MG63 (cell line): ENCODE data around the gene CD44. TPM values are rescaled to one million over a fixed set of nuclear protein-coding genes. Genes with fewer than 3 reads are reported as not detected.

Experiments used
- DNase-seq: peaks from one replicate; pipeline ENCODE4 v3.0.0-alpha.2; 2020
- H3K27me3 ChIP-seq: fragments of 250-450 bp; sonication (Bioruptor Pico); 2 replicates; pipeline ENCODE4 v1.5.1; 2020; ENCODE audit warnings: mild to moderate bottlenecking, moderate library complexity
- H3K36me3 ChIP-seq: fragments of 250-450 bp; sonication (Bioruptor Pico); 2 replicates; pipeline ENCODE4 v1.5.1; 2020; ENCODE audit warnings: mild to moderate bottlenecking, moderate library complexity
- H3K4me3 ChIP-seq: fragments of 250-450 bp; sonication (Bioruptor Pico); 2 replicates; pipeline ENCODE4 v1.5.1; 2020; ENCODE audit warnings: mild to moderate bottlenecking, moderate library complexity
- H3K9me3 ChIP-seq: fragments of 250-450 bp; sonication (Bioruptor Pico); 2 replicates; pipeline ENCODE4 v1.5.1; 2020; ENCODE audit warnings: mild to moderate bottlenecking, moderate library complexity
- total RNA-seq: library from RNA; depleted of rRNA; stranded (reverse); fragments of >200 nt; shearing (Covaris generic); gene quantifications from 2 replicates; pipeline ENCODE4 v1.2.3, GENCODE V29; 2014; ENCODE audit warnings: low replicate concordance

The CD44 gene
- total RNA-seq, 1 experiment from 2014 or later, result 1,423 TPM

DNA sequence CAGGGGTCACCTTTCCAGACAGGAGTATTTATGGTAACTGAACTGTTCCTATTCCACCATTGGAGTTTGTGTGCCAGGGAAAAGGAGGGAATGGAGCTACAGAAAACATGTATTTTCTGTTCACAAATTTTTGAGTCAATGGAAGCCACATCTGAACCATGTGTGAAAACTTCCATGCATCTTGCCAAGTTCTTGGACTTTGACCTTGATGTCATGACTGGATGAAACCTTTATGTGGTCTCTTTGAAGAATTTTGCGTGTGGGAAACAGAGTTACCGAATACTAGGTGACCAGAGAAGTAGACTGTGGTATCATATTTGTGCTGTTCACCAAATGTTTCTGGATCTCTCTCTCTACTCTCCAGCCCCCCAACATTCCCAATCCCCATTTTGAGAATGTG is 104.8 kb downstream of the CD44 start:
- Histone ChIP-seq H3K36me3 (no peaks in the 10 kb centered on the region), H3K9me3 (peaks cover 1% of the 10 kb centered on the region; the same call in 1 of the 2 replicates), H3K4me3 (no peak overlapping the region), H3K27me3 (no peaks in the 10 kb centered on the region)
- no peak for DNase-seq

DNA sequence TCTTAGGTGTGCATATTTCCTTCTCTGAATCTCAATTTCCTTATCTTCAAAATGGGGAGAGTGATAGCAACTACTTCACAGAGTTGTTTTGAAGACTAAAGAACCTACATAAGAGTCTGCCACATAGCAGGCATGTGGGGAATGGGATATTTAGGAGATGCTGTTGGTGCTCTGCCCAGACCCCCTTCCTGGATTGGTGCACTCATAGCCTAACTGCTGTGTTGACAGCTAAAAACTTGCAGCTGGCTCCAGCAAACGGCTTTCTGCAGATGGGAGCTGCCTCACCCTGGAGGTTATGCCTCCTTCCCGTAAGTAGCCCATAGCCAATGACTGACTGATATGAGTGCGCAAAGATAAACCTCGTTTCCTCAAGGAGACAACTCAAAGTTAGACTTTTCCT is 106.1 kb downstream of the CD44 start:
- no peaks in the 10 kb centered on the region for H3K36me3 ChIP-seq
- H3K9me3 ChIP-seq, result peaks cover 3% of the 10 kb centered on the region; the same call in 1 of the 2 replicates
- H3K4me3 ChIP-seq, result no peak overlapping the region
- H3K27me3 ChIP-seq, result no peaks in the 10 kb centered on the region
- no peak for DNase-seq

DNA sequence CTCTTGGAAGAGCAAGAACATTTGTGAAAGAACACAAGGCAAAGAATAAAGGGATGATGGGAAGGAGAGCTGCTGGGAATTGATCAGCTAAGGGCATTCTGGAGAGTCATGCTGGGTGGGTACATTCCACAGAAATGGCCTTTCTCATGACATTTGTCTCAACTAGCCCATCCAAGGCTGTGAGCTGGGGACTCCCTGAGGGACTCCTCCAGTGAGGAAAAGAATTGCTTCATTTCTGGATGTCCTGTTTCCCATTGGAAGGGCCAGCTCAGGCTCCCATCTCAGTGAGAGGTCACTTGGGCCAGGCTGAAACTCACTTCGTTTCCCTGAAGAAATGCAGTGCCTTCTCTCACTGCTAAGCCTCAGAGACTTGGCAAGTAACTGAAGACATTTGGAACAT is 106.8 kb downstream of the CD44 start:
- Histone ChIP-seq H3K27me3 (no peaks in the 10 kb centered on the region), H3K4me3 (no peak overlapping the region), H3K9me3 (peaks cover 3% of the 10 kb centered on the region; the same call in 1 of the 2 replicates), H3K36me3 (no peaks in the 10 kb centered on the region)
- no peak for DNase-seq

DNA sequence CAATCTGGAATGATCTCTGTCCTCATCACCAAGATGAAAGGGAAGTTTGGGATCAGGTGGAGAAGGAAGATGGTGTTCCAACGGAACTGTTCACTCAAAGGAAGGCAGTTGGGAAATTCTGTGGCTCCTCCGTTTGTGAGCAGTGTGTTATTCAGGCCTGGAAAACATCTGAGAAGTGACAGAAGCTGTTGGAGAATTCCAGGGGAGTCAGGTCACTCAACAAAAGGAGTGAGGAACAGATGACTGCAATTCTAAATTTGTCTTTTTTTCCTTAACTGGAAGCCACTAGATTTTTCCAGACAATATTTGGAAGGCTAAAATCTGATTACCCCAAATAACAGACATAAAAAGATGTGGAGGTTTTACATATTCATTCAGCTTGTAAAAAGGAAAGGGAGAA is 107.8 kb downstream of the CD44 start:
- no peak for DNase-seq

DNA sequence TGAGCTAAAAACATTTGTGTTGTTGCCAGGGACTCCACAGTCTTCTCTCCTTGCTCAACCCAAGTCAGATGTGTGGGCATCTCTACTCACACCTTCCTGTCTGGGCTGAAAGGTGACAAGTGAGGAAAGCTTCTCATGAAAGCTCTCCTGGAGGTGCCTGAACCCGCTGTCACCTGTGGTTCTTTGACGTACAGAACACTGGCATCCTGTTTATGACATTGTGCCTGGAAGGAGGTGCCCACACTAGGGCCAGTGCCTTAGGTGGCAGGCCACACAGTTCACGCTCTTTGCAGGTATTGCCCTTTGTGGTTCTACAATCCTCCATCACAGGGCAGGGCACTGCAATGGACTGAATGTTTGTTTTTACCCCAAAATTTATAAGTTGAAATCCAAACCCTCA is 108.5 kb downstream of the CD44 start:
- Histone ChIP-seq H3K9me3 (peaks cover 3% of the 10 kb centered on the region; the same call in 1 of the 2 replicates), H3K27me3 (no peaks in the 10 kb centered on the region), H3K36me3 (no peaks in the 10 kb centered on the region), H3K4me3 (no peak overlapping the region)
- no peak for DNase-seq

More for the DNA sequence above, 107.8 kb downstream of the CD44 start:
- Histone ChIP-seq H3K4me3 (no peak overlapping the region), H3K36me3 (no peaks in the 10 kb centered on the region), H3K27me3 (no peaks in the 10 kb centered on the region), H3K9me3 (peaks cover 3% of the 10 kb centered on the region; the same call in 1 of the 2 replicates)

DNA sequence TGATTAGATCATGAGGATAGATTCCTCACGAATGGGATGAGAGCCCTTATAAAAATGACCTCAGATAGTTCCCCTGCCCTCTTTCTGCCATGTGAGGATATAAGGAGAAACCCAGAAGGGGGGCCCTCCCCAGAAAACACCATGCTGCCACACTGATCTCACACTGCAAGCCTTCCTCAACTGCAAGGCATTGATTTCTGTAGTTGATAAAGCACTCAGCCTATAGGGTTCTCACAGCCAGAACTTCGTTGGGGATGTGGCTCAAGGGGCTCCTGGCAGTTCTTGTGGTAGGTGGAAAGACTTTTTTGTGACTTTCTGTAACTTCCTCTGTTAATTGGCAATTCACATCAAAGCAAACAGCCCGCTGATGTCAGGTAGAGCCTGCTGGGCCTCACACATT is 108.9 kb downstream of the CD44 start:
- no peak for DNase-seq
- Histone ChIP-seq H3K27me3 (no peaks in the 10 kb centered on the region), H3K9me3 (peaks cover 3% of the 10 kb centered on the region; the same call in 1 of the 2 replicates), H3K36me3 (no peaks in the 10 kb centered on the region), H3K4me3 (no peak overlapping the region)

DNA sequence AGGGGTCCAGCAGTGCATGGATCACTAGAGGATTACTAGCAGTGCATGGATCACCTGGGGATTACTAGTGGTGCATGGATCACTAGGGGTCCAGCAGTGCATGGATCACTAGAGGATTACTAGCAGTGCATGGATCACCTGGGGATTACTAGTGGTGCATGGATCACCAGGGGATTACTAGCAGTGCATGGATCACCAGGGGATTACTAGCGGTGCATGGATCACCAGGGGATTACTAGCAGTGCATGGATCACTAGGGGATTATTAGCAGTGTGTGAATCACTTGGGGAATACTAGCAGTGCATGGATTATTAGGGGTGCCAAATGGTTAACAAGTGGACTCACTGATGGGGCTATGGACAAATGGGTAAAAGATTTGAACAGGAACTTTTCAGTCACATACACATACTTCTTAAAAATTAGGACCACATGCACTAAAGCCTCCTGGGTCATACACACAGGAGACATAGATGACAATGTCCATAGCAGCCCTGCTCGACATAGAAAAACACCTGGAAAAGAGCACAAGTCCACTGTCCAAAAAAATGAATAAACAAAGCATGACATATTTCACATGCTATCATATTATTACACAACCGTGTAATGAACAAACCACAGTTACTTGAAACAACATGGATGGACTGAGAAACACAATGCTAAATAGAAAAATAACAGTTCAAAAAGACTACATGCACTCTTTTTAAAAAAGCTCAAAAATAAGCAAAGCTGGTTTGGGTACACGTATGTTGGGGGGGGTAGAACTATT is 109.8 kb downstream of the CD44 start:
- no peaks in the 10 kb centered on the region for H3K36me3 ChIP-seq
- peaks cover 3% of the 10 kb centered on the region; the same call in 1 of the 2 replicates for H3K9me3 ChIP-seq
- H3K4me3 ChIP-seq, result no peak overlapping the region
- no peaks in the 10 kb centered on the region for H3K27me3 ChIP-seq
- no peak for DNase-seq

DNA sequence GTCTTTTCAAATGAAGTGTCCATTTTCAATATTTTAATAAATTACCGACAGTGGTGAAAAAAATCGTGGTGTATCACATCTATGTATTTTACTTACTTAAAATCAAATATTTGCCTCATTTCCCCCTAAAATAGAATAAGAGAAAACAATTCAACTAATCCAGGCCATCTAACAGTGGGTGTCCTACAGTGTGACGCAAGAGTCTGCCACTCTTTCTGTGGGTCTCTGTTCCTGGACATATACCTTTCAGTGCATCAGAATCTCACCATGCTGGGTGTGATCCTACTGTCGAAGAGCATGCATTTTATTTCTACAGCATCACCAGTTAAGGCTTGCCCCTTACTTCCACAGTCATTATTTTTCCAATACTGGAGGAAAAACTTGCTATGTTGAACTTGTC is 111.2 kb downstream of the CD44 start:
- H3K4me3 ChIP-seq, result no peak overlapping the region
- DNase-seq, result no peak
- no peaks in the 10 kb centered on the region for H3K36me3 ChIP-seq
- H3K27me3 ChIP-seq, result no peaks in the 10 kb centered on the region
- H3K9me3 ChIP-seq, result peaks cover 3% of the 10 kb centered on the region; the same call in 1 of the 2 replicates

DNA sequence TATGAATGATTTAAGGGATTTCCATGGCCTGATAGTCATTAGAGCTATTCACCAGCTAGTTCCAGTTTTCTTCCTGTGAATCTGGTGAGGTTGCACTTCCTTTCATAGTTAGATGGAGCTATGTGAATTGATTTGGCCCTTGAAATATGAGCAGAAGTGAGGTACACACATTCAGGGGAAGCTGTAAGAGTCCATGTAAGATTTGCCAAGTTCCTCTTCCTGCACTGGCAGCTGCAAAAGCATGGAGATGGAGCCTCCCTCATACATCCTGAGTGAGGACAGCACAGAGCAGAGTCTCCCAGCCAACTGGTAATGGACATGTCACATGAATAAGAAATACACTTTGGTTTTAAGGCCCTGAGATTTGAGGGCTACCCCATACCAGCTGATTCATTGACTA is 111.7 kb downstream of the CD44 start:
- DNase-seq, result no peak
- no peak overlapping the region for H3K4me3 ChIP-seq
- H3K36me3 ChIP-seq, result no peaks in the 10 kb centered on the region
- H3K27me3 ChIP-seq, result no peaks in the 10 kb centered on the region
- peaks cover 3% of the 10 kb centered on the region; the same call in 1 of the 2 replicates for H3K9me3 ChIP-seq

DNA sequence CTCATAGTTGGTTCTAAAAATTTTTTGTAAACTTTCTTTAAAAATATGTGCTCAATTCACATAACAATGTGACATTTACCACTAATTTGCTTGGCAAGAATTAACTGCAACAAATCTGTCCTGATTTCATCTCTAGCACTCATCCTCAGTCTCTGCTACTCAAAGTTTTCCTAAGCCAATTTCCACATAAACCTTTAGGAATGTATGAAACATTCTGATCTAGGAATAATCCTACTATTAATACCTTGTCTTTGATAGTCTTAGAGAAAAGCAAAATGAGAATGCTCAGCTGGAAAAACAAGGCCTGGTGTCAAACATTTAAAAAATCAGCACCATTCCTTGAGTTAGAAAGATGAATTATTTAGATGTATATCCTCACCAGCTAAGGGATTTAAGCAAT is 114.3 kb downstream of the CD44 start:
- no peak for DNase-seq
- H3K9me3 ChIP-seq, result peaks cover 3% of the 10 kb centered on the region; the same call in 1 of the 2 replicates
- no peaks in the 10 kb centered on the region for H3K27me3 ChIP-seq
- H3K36me3 ChIP-seq, result no peaks in the 10 kb centered on the region
- no peak overlapping the region for H3K4me3 ChIP-seq

DNA sequence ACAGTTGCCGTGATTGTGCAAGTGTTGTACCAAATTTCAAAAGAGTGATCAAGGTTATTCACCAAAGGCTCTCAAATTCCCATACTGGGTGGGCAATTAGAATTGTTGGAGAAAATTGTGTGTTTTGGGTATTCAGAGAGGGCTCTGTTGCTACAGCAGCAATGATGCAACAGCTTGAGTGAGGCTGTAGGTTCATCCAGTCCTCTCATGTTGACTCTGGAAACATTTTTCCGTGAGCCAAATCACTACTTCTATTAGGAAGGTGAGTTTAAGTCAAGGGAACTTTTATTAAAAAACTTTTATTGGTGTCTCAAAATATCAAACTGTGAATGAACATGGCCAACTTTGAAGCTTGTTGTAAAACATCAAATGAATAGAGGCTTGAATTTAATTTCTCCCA is 116.5 kb downstream of the CD44 start:
- Histone ChIP-seq H3K36me3 (no peaks in the 10 kb centered on the region), H3K27me3 (no peaks in the 10 kb centered on the region), H3K9me3 (no peaks in the 10 kb centered on the region), H3K4me3 (no peak overlapping the region)
- DNase-seq, result no peak

DNA sequence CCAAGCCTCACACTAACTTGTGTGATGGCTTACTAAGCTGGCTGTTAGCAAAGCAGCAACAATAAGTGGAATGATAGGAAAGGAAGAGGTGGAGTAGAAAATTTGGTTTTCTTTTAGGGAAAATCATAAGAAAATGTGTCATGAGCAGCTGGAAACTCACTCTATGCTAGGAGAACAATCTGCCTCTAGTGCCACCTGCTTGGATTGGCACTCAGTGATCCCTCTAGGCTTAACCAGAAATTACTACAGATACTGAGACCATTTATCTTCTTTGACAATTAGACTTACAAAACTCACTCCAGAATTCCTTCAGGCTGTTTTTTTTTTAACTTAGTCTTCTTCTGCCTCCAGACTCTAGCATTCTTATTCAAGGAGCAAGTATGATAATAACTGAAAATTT is 117.3 kb downstream of the CD44 start:
- no peaks in the 10 kb centered on the region for H3K36me3 ChIP-seq
- peaks cover 4% of the 10 kb centered on the region; the same call in 1 of the 2 replicates for H3K9me3 ChIP-seq
- no peak for DNase-seq
- H3K4me3 ChIP-seq, result no peak overlapping the region
- no peaks in the 10 kb centered on the region for H3K27me3 ChIP-seq

DNA sequence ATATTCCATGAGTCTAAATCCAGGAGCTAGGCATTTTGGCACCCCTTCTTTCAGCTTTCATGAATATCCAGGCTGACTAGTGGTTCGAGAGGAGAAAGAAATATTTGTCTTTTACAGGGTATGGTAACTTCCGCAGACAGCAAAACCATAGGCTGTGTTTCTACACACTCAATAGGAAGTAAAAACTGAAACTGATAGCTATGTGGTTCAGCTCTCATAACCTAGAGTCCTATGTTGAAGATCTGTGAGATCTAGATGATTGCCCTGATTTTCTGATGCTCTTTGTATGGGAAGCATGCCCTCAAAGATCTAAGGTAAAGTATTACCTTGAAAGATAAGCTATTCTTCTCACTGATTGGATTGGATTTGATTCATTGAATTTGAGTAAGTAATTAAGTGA is 118.3 kb downstream of the CD44 start:
- Histone ChIP-seq H3K27me3 (no peaks in the 10 kb centered on the region), H3K4me3 (no peak overlapping the region), H3K36me3 (no peaks in the 10 kb centered on the region), H3K9me3 (peaks cover 11% of the 10 kb centered on the region)
- no peak for DNase-seq

DNA sequence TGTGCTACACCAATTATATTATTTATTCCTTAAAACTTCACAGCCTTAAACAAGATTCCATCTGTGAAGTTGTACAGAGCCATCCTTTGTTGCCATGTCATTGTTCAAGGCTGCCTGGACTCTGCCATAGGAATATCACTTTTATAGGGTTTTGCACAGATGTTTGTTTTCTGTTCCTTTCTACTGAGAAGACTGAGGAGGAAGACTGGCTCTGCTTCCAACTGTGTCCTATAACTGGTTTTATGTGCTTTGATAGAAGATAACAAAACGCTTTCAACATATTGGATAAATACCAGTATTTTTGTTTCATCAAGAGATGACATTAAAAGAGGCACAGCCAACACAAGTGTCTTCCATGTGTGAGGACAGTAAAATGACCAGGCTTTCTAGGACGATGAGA is 120.6 kb downstream of the CD44 start:
- Histone ChIP-seq H3K27me3 (no peaks in the 10 kb centered on the region), H3K4me3 (no peak overlapping the region), H3K9me3 (peaks cover 14% of the 10 kb centered on the region), H3K36me3 (no peaks in the 10 kb centered on the region)
- no peak for DNase-seq

DNA sequence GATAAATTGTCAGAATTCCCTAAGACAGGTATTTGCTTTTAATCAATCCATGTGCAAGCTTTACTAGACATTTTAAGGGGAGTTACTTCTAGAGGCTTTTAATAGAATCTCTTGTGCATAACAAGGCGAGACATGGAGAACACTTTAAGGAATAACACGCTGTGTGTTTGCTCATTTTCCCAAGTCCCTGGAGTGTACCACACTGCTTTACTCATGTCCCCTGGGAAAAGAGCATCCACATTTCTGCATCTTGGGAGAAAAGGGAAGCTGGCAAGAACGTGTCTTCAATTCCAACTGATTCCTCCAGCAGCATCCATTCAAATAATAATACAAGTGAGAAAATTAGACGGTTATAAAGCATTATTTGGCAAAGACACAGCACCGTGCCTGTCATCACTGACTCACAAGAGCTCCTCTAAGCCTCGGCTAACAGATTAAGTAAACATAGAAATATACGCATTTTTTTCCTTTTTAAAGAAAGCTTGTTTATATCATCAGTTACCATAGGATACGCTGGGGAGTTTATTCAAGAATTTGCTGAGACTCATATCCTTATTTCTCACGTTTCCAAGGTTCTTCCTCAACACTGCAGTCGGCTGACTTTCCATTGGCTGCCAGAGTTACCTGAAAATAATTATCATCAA is 121.5 kb downstream of the CD44 start:
- no peak overlapping the region for H3K4me3 ChIP-seq
- H3K27me3 ChIP-seq, result no peaks in the 10 kb centered on the region
- H3K9me3 ChIP-seq, result peaks cover 14% of the 10 kb centered on the region
- peak; percentile 79 for DNase-seq
- H3K36me3 ChIP-seq, result no peaks in the 10 kb centered on the region

DNA sequence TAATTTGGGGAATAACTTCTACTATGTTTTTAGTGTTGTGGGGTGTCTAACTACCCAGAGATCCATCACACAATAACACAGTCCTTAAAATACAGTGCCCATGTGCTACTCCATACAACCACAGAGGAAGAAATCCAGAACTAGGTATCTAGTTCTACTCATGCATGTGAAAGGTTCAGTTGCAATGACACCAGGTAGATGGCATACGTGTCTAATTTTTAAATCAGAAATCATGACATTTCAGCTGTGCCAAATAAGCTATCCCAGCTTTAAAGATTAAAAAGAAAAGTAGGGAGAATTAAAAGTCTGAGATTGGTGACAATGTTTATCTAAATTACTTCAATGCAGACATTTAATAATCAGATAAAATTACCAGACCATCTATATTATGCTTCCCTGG is 122.2 kb downstream of the CD44 start:
- DNase-seq, result no peak

DNA sequence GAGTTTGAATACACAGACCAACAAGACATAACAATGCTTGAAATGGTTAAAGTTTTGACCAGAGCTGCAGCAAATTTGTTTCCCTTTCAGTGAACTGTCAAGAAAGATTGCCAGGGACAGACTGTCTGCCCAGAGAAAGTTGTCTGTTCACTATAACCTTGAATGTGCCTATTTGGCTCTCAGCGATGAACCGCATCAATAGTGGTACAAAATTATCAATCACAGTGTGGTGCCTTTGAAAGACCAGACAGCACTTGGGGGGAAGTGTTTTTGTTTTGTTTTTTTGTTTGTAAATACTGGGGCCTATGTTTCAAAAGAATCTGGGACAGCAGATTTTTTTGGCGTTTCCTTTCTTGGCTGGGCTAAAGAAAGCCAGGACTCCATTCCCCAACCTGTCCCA is 123.1 kb downstream of the CD44 start:
- no peaks in the 10 kb centered on the region for H3K36me3 ChIP-seq
- H3K9me3 ChIP-seq, result peaks cover 14% of the 10 kb centered on the region

More for the DNA sequence above, 122.2 kb downstream of the CD44 start:
- H3K9me3 ChIP-seq, result peaks cover 14% of the 10 kb centered on the region
- H3K27me3 ChIP-seq, result no peaks in the 10 kb centered on the region
- H3K4me3 ChIP-seq, result no peak overlapping the region
- no peaks in the 10 kb centered on the region for H3K36me3 ChIP-seq

DNA sequence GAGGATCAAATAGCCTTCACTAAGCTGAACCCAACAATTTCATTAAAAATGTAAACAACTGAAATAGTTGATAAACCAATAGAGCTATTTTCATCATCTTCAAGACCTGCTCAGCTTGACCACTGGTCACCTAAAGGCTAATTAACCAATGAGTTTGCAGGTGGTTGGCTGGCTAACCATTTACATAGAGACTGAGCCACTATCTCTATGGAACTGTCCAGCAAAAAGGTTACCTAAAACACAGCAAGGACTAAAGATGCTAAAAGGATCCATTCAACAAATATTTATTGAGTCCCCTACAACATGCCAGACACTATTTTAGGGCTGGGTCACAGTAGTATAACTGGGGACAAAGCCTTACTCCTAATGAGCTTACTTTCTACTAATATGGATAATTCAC is 123.8 kb downstream of the CD44 start:
- H3K27me3 ChIP-seq, result no peaks in the 10 kb centered on the region
- no peaks in the 10 kb centered on the region for H3K36me3 ChIP-seq
- H3K9me3 ChIP-seq, result peaks cover 14% of the 10 kb centered on the region
- no peak for DNase-seq
- no peak overlapping the region for H3K4me3 ChIP-seq

More for the DNA sequence above, 123.1 kb downstream of the CD44 start:
- no peak for DNase-seq
- Histone ChIP-seq H3K27me3 (no peaks in the 10 kb centered on the region), H3K4me3 (no peak overlapping the region)
